Choroid plexus epithelial cell (primary cell): ENCODE measurements around the gene IFT80.

Experiments
- DNase-seq: peaks from one replicate; pipeline ENCODE4 v3.0.0-alpha.2; 2010; ENCODE audit warnings: low read depth
- H3K4me3 ChIP-seq: 2 replicates; pipeline ENCODE4 v1.5.1; 2011; ENCODE audit warnings: low read depth, mild to moderate bottlenecking, control low read depth, low read length, moderate library complexity
- TF ChIP-seq, protein P1 (sequence below): conservative IDR thresholded peaks from 2 replicates; pipeline ENCODE4 v1.5.1; 2011; ENCODE audit warnings: low read depth, mild to moderate bottlenecking, control low read depth, inconsistent platforms, low read length, moderate library complexity

Gene IFT80

DNA sequence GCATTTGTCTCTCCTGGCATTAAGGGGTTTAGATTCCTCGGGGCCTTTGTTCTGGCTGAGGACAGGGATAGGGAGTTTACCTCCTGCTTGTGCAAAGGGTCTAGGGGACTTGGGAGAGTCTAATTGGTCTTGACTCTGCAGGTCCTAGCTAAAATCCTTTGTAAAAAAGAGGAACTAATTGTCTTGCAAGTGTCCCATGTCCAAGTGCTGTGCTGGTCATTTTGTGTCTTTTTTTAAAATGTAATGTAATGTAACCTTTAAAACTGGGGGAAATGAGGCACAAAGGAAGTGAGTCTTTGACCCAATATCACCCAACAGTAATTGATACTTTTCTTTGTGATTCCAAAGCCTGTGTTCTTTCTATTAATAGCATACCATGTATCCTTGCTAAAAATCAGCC, 188.7 kb downstream of the IFT80 start:
- no peak for DNase-seq
- no peak overlapping the region for H3K4me3 ChIP-seq
- TF ChIP-seq, protein P1, sequence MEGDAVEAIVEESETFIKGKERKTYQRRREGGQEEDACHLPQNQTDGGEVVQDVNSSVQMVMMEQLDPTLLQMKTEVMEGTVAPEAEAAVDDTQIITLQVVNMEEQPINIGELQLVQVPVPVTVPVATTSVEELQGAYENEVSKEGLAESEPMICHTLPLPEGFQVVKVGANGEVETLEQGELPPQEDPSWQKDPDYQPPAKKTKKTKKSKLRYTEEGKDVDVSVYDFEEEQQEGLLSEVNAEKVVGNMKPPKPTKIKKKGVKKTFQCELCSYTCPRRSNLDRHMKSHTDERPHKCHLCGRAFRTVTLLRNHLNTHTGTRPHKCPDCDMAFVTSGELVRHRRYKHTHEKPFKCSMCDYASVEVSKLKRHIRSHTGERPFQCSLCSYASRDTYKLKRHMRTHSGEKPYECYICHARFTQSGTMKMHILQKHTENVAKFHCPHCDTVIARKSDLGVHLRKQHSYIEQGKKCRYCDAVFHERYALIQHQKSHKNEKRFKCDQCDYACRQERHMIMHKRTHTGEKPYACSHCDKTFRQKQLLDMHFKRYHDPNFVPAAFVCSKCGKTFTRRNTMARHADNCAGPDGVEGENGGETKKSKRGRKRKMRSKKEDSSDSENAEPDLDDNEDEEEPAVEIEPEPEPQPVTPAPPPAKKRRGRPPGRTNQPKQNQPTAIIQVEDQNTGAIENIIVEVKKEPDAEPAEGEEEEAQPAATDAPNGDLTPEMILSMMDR = no peak
